Nephron (organoid): Measurements from ENCODE around the gene CREB3L1.
A peak's percentile ranks its signal among the peaks of the same experiment; 100 is the strongest.

Experiments used
- H3K27ac Mint-ChIP-seq, 3 experiments: 2 replicates each; pipeline ENCODE4 v1.8.0; 2020; ENCODE audit warnings: mixed read lengths in 3 of 3, mild to moderate bottlenecking in 2 of 3, moderate library complexity in 1 of 3
- H3K27me3 Mint-ChIP-seq: 2 replicates; pipeline ENCODE4 v1.8.0; 2021; ENCODE audit warnings: low read depth, mild to moderate bottlenecking, moderate library complexity, mixed read lengths
- H3K36me3 Mint-ChIP-seq: 2 replicates; pipeline ENCODE4 v1.8.0; 2020; ENCODE audit warnings: low read depth, mixed read lengths
- H3K4me1 Mint-ChIP-seq: 2 replicates; pipeline ENCODE4 v1.8.0; 2020; ENCODE audit warnings: mixed read lengths
- H3K4me3 Mint-ChIP-seq, 3 experiments: 2 replicates each; pipeline ENCODE4 v1.8.0; 2020; ENCODE audit warnings: mild to moderate bottlenecking in 3 of 3, mixed read lengths in 3 of 3, moderate library complexity in 2 of 3
- H3K9me3 Mint-ChIP-seq: 2 replicates; pipeline ENCODE4 v1.8.0; 2020; ENCODE audit warnings: mixed read lengths
- TF ChIP-seq, protein P1 (sequence below), 3 experiments: fragments of 200-600 bp; sonication (generic); IDR thresholded peaks; one replicate each; pipeline ENCODE4 v1.5.0; 2021; ENCODE audit warnings: antibody characterized with exemption in 3 of 3; ENCODE audit not compliant: unreplicated experiment in 3 of 3

Gene CREB3L1

DNA sequence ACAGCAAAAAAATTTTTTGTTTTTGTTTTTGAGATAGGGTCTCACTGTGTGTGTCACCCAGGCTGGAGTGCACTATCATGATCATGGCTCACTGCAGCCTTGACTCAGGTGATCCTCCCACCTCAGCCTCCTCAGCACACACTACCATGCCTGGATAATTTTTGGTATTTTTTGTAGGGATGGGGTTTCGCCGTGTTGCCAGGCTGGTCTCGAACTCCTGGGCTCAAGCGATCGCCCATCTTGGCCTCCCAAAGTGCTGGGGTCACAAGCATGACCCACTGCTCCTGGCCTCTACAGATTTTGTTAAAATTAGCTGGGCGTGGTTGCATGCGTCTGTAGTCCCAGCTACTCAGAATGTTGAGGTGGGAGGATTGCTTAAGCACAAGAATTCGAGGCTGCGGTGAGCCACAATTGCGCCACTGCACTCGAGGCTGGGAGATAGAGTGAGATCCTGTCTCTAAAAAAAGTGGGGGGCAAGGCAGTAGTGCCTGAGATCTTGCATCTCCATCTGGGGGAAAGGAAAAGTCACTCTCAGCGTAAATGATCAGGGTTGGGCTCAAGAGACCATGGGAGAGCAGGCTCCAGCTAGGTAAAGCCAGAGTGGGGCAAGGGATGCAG, 59.2 kb downstream of the CREB3L1 start:
- Mint-ChIP-seq H3K9me3 (no peaks in the 10 kb centered on the region), H3K27ac (no peak overlapping the region), H3K4me1 (peaks cover 36% of the 10 kb centered on the region), H3K4me3 (no peak overlapping the region), H3K27me3 (peaks cover 43% of the 10 kb centered on the region), H3K36me3 (no peaks in the 10 kb centered on the region)
- TF ChIP-seq, protein P1, sequence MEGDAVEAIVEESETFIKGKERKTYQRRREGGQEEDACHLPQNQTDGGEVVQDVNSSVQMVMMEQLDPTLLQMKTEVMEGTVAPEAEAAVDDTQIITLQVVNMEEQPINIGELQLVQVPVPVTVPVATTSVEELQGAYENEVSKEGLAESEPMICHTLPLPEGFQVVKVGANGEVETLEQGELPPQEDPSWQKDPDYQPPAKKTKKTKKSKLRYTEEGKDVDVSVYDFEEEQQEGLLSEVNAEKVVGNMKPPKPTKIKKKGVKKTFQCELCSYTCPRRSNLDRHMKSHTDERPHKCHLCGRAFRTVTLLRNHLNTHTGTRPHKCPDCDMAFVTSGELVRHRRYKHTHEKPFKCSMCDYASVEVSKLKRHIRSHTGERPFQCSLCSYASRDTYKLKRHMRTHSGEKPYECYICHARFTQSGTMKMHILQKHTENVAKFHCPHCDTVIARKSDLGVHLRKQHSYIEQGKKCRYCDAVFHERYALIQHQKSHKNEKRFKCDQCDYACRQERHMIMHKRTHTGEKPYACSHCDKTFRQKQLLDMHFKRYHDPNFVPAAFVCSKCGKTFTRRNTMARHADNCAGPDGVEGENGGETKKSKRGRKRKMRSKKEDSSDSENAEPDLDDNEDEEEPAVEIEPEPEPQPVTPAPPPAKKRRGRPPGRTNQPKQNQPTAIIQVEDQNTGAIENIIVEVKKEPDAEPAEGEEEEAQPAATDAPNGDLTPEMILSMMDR (IDR thresholded peaks at IDR 0.05; ENCODE audit: unreplicated experiment in 3 of 3), result no peak

DNA sequence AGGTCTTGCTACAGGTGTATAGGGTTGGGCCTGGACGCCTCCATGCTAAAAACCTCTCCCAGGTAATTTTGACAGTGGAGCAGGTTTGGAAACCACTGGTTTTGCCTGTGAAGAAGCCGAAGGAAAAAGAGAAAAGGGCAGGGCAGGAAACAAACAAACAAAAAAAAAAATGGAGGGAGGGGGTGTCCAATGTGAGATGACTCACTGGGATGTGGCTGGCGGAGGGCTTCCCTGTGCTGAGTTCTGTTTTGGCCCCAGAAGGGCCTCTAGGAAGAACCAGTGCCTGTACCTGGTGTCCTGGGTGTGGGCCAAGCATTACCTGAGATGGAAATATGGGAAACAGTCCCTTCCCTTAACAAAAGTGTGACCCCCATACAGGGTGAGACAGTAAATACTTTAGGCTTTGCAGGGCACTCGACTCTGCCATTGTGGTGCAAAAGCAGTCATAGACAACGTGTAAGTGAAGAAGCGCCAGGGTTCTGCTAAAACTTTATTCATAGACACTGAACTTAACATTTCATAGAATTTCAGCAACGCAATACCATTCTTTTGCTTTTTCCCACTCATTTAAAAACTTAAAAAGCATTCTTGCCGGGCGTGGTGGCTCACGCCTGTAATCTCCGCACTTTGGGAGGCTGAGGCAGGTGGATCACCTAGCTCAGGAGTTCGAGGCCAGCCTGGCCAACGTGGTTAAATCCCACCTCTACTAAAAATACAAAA, 60.3 kb downstream of the CREB3L1 start:
- Mint-ChIP-seq H3K9me3 (no peaks in the 10 kb centered on the region), H3K4me3 (peak overlapping the region in 1 of 3 experiments; percentile 15)

DNA sequence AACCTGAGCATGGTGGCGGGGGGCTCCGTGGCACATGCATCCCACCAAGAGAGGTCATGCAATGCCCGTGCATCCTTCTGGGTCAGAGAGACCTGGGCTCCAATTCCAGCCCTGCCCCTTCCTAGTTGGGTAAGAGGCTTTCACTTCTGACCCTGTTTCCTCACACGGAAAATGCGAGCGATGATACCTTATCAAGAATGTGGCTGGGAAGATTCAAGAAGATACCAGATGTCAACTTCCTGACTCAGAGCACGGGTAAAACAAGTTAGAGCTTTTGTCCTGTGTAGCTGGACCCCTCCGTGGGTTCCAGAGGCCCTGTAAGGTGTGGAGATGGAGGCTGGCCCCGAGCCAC, 61.1 kb downstream of the CREB3L1 start:
- TF ChIP-seq, protein P1 (IDR thresholded peaks at IDR 0.05; ENCODE audit: unreplicated experiment in 3 of 3), result no peak
- Mint-ChIP-seq H3K9me3 (no peaks in the 10 kb centered on the region), H3K36me3 (no peaks in the 10 kb centered on the region), H3K27me3 (peaks cover 31% of the 10 kb centered on the region), H3K4me1 (peaks cover 50% of the 10 kb centered on the region), H3K4me3 (peak overlapping the region; percentile 4 to 62 (median 21)), H3K27ac (peak overlapping the region; percentile 42 to 65 (median 64))

More for the DNA sequence above, 60.3 kb downstream of the CREB3L1 start:
- TF ChIP-seq, protein P1 (IDR thresholded peaks at IDR 0.05; ENCODE audit: unreplicated experiment in 3 of 3), result no peak
- H3K4me1 Mint-ChIP-seq, result peaks cover 43% of the 10 kb centered on the region
- H3K27me3 Mint-ChIP-seq, result peaks cover 35% of the 10 kb centered on the region
- no peak overlapping the region for H3K27ac Mint-ChIP-seq
- no peaks in the 10 kb centered on the region for H3K36me3 Mint-ChIP-seq

DNA sequence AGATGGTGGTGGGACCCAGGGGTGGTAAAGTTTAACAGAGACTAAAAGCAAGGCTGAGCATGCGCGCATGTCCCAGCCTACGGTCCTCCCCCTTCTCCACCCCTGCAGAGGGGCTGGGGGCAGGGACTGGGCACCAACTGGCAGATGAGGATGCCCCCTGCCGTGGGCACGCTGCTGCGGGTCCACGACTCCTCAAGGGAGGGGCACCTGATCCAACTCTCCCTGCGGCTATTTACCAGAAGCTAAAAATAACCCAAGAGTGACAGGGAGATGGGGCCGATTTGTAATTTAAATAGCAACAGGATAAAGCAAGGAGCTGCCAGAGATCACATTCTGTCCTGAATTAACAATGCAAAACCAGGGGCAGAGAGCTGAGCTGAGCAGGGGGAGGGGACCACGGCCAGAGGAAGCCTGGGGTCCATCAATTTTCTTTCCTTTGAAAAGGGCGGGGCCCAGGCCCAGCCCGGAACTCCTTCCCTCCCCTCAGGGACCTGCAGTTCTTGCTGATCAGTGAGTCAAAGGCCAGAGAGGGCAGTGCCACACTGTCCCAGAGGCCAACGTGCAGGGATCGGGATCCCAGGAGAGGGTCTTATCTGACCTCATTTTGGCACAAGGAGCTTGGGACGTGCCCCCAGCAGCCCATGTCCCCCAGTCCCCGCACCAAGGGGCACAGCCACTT, 61.7 kb downstream of the CREB3L1 start:
- H3K4me1 Mint-ChIP-seq, result peaks cover 55% of the 10 kb centered on the region
- H3K36me3 Mint-ChIP-seq, result no peaks in the 10 kb centered on the region
- TF ChIP-seq, protein P1 (IDR thresholded peaks at IDR 0.05; ENCODE audit: unreplicated experiment in 3 of 3), result no peak
- H3K27ac Mint-ChIP-seq, result peak overlapping the region; percentile 42 to 65 (median 64)
- peak overlapping the region; percentile 29 to 62 (median 39) for H3K4me3 Mint-ChIP-seq
- H3K9me3 Mint-ChIP-seq, result no peaks in the 10 kb centered on the region
- peaks cover 26% of the 10 kb centered on the region for H3K27me3 Mint-ChIP-seq

DNA sequence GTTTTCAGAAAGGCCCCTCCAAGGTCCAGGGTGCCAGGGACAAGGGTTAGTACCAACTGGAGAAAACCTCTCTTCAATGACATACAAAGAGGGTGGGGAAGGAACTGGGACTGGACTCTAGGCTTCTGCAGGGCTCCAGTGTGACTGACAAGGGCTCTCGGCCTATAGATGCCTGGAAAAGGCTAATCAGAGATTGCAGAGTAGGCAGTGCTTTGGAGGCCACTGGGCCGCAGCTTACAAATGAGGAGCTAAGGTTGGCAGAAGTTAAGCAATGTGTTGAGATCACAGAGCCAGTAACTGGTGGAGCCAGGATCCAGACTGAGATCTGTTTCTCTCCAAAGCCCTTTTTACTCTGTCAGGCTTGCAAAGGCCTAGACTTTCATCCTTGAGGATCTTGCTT, 62.4 kb downstream of the CREB3L1 start:
- no peaks in the 10 kb centered on the region for H3K36me3 Mint-ChIP-seq

More for the DNA sequence above, 62.4 kb downstream of the CREB3L1 start:
- TF ChIP-seq, protein P1 (IDR thresholded peaks at IDR 0.05; ENCODE audit: unreplicated experiment in 3 of 3), result no peak
- H3K27ac Mint-ChIP-seq, result peak overlapping the region; percentile 42 to 65 (median 59)
- H3K4me1 Mint-ChIP-seq, result peaks cover 60% of the 10 kb centered on the region
- no peak overlapping the region for H3K4me3 Mint-ChIP-seq
- H3K27me3 Mint-ChIP-seq, result peaks cover 21% of the 10 kb centered on the region
- H3K9me3 Mint-ChIP-seq, result no peaks in the 10 kb centered on the region
